Measurements from ENCODE around the gene SFMBT1.

- TF ChIP-seq CTCF (tag by site-specific recombination; IDR thresholded peaks at IDR 0.05) = no peak
- TF ChIP-seq ZNF366 (tag by site-specific recombination; conservative IDR thresholded peaks at IDR 0.05) = 0 out of 2 replicates have a peak, but pooled peaks have one; percentile 19
- TF ChIP-seq REPIN1 (tag by site-specific recombination; IDR thresholded peaks at IDR 0.05; ENCODE audit: low read depth) = no peak
- no peak; the same call in 1 of the 2 replicates for TF ChIP-seq IKZF3 (tag by site-specific recombination; IDR thresholded peaks at IDR 0.05)
- TF ChIP-seq ZNF24 (tag by site-specific recombination; IDR thresholded peaks at IDR 0.05) = no peak
- TF ChIP-seq TCF7L2 (IDR thresholded peaks at IDR 0.05; ENCODE audit: borderline replicate concordance, low read depth, low read length) = no peak
- no peak for TF ChIP-seq ZNF416 (tag by site-specific recombination; IDR thresholded peaks at IDR 0.05)
- no peak for TF ChIP-seq SP7 (tag by site-specific recombination; IDR thresholded peaks at IDR 0.05)
- no peak for TF ChIP-seq MZF1 (tag by site-specific recombination; IDR thresholded peaks at IDR 0.05; ENCODE audit: borderline replicate concordance)
These were observed 173.6 kb downstream of the SFMBT1 start for GRCh38 chr3:52872245-52872644.

Data from HEK293 (cell line).